Measurements from ENCODE around the gene TRIM46. TPM values are rescaled to one million over a fixed set of nuclear protein-coding genes. Genes with fewer than 3 reads are reported as not detected.

TRIM46 gene
- total RNA-seq (2014; rRNA removed; shearing (Covaris generic)) = 1.1 and 3.1 TPM in 2 replicates

- DNase-seq (ENCODE audit: low read depth) = peak; percentile 59
These were observed at the start of gene TRIM46 for GRCh38 chr1:155173478-155174323. Gene TRIM46, plus strand, starts transcription at chr1:155173849. Its CDS starts 118 bp downstream, at chr1:155173967.

- peak; percentile 28 for DNase-seq (ENCODE audit: low read depth)
These were observed 48.9 kb upstream of the TRIM46 start for GRCh38 chr1:155124503-155125463.

- DNase-seq (ENCODE audit: low read depth) = peak; percentile 24
These were observed 48.1 kb upstream of the TRIM46 start for GRCh38 chr1:155125511-155125945.

GRCh38 chr1:155125946-155126555 lies 47.6 kb upstream of the TRIM46 start:
- DNase-seq (ENCODE audit: low read depth) = peak; percentile 37

GRCh38 chr1:155126556-155127104 lies 47.0 kb upstream of the TRIM46 start:
- DNase-seq (ENCODE audit: low read depth) = peak; percentile 62

- peak; percentile 74 for DNase-seq (ENCODE audit: low read depth)
These were observed 46.3 kb upstream of the TRIM46 start, which contains the start of gene EFNA1 for GRCh38 chr1:155127105-155127966. Gene EFNA1, plus strand, starts transcription at chr1:155127876. Its CDS starts 102 bp downstream, at chr1:155127978.

GRCh38 chr1:155127967-155128754 lies 45.5 kb upstream of the TRIM46 start:
- peak; percentile 24 for DNase-seq (ENCODE audit: low read depth)

GRCh38 chr1:155128755-155129473 lies 44.7 kb upstream of the TRIM46 start:
- DNase-seq (ENCODE audit: low read depth) = peak; percentile 48

GRCh38 chr1:155130272-155131006 lies 43.2 kb upstream of the TRIM46 start:
- DNase-seq (ENCODE audit: low read depth) = no peak

GRCh38 chr1:155131285-155131684 lies 42.4 kb upstream of the TRIM46 start:
- no peak for DNase-seq (ENCODE audit: low read depth)

GRCh38 chr1:155131856-155132255 lies 41.8 kb upstream of the TRIM46 start:
- DNase-seq (ENCODE audit: low read depth) = no peak

- no peak for DNase-seq (ENCODE audit: low read depth)
These were observed 39.8 kb upstream of the TRIM46 start for GRCh38 chr1:155133799-155134281.

- DNase-seq (ENCODE audit: low read depth) = no peak
These were observed 39.3 kb upstream of the TRIM46 start for GRCh38 chr1:155134322-155134721.

- DNase-seq (ENCODE audit: low read depth) = peak; percentile 99
These were observed 38.7 kb upstream of the TRIM46 start for GRCh38 chr1:155134880-155135414.

GRCh38 chr1:155135415-155136028 lies 38.1 kb upstream of the TRIM46 start, which contains the start of gene SLC50A1:
Gene SLC50A1, plus strand, starts transcription at chr1:155135852. Its CDS starts 60 bp downstream, at chr1:155135912.
- DNase-seq (ENCODE audit: low read depth) = peak; percentile 93

- DNase-seq (ENCODE audit: low read depth) = no peak
These were observed 36.9 kb upstream of the TRIM46 start for GRCh38 chr1:155136748-155137147.
